DND-41 (cell line): ENCODE data around the gene CGA.

ENCODE experiments used
- ATAC-seq: fragments of 200-7000 bp; cut with Tn5 transposase; 3 replicates; pipeline ENCODE4 v1.9.1; 2021; ENCODE audit warnings: low read depth; ENCODE audit not compliant: insufficient read depth
- DNase-seq: peaks from one replicate; pipeline ENCODE4 v3.0.0-alpha.2; 2020
- H2AFZ ChIP-seq: 2 replicates; pipeline ENCODE4 v1.6.0; 2012; ENCODE audit warnings: low read depth, low read length
- H3K27ac ChIP-seq: 2 replicates; pipeline ENCODE4 v1.5.1; 2012; ENCODE audit warnings: low read length, inconsistent platforms
- H3K27me3 ChIP-seq: fragments of 200-600 bp; sonication (generic); 2 replicates; pipeline ENCODE4 v1.6.0; 2012; ENCODE audit warnings: low read length, mild to moderate bottlenecking, inconsistent platforms; ENCODE audit not compliant: insufficient read depth, poor library complexity
- H3K36me3 ChIP-seq: 2 replicates; pipeline ENCODE4 v1.5.1; 2012; ENCODE audit warnings: low read length, inconsistent platforms; ENCODE audit not compliant: insufficient read depth
- H3K4me1 ChIP-seq: 2 replicates; pipeline ENCODE4 v1.5.1; 2012; ENCODE audit warnings: mild to moderate bottlenecking, low read length; ENCODE audit not compliant: insufficient read depth
- H3K4me2 ChIP-seq: 2 replicates; pipeline ENCODE4 v1.6.0; 2012; ENCODE audit warnings: mild to moderate bottlenecking, moderate library complexity, low read length, inconsistent platforms; ENCODE audit not compliant: insufficient read depth
- H3K4me3 ChIP-seq, 2 experiments: fragments of 200-600 bp in 1 of 2; shearing (Covaris generic) in 1 of 2; 2 replicates each; pipeline ENCODE4 v1.5.1; 2012 to 2016; ENCODE audit warnings: inconsistent platforms in 2 of 2, low read length in 2 of 2, mild to moderate bottlenecking in 2 of 2, low read depth in 1 of 2, moderate library complexity in 1 of 2
- H3K79me2 ChIP-seq: 2 replicates; pipeline ENCODE4 v1.6.0; 2012; ENCODE audit warnings: low read length, inconsistent platforms; ENCODE audit not compliant: insufficient read depth
- H3K9ac ChIP-seq: 2 replicates; pipeline ENCODE4 v1.6.0; 2012; ENCODE audit warnings: low read depth, mild to moderate bottlenecking, inconsistent platforms, low read length, moderate library complexity
- H3K9me3 ChIP-seq: 2 replicates; pipeline ENCODE4 v1.5.1; 2012; ENCODE audit warnings: low read length, moderate library complexity, mild to moderate bottlenecking, inconsistent platforms; ENCODE audit not compliant: insufficient read depth, severe bottlenecking
- H4K20me1 ChIP-seq: 2 replicates; pipeline ENCODE4 v1.6.0; 2012; ENCODE audit warnings: low read length; ENCODE audit not compliant: insufficient read depth
- EZH2 ChIP-seq: IDR thresholded peaks from 3 replicates; pipeline ENCODE4 v1.6.1; 2012; ENCODE audit warnings: borderline replicate concordance, low read depth, mild to moderate bottlenecking, moderate library complexity, low read length, inconsistent platforms; ENCODE audit not compliant: severe bottlenecking
- TF ChIP-seq, protein P1 (sequence below): IDR thresholded peaks from 2 replicates; pipeline ENCODE4 v1.5.1; 2012; ENCODE audit warnings: borderline replicate concordance, low read length, moderate library complexity, mild to moderate bottlenecking; ENCODE audit not compliant: poor library complexity, severe bottlenecking; ENCODE audit errors: extremely low read depth

The CGA gene

DNA sequence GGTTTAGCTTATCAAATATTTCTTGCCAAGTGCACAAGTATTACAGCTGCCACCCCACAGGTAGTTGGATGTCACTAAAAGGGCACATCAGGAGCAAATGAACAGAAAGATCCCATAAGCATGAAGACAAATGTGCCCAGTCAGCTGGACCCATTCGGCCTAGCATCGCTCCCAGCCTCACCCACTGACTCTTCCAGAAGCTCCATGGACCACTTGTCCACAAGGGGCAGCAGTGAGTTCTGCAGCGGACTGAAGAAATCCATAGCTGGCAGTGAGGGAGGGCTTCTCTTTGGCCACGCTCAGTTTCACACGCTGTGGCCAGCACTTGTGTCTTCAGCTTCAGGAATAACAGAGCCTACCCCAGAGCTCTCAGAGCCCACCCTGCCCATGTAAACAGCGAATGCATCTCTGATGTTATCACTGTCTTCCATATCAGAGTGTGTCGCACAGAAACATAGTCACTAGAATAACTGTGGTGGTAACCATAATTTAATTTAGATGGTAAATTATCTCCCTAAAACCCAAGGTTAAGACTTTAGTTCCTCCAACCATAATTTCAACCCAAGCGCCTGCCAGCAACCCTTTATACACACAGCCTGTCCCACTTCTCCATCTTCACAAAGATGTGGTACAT, 15.8 kb downstream of the CGA start:
- ATAC-seq (peak; percentile 89), DNase-seq (peak; percentile 61)
- Histone ChIP-seq H2AFZ (no peak overlapping the region), H3K36me3 (no peaks in the 10 kb centered on the region), H3K4me2 (no peak overlapping the region), H3K9me3 (no peaks in the 10 kb centered on the region), H3K27ac (no peak overlapping the region), H3K4me1 (no peaks in the 10 kb centered on the region), H3K9ac (no peak overlapping the region), H4K20me1 (no peaks in the 10 kb centered on the region), H3K4me3 (no peak overlapping the region), H3K79me2 (no peaks in the 10 kb centered on the region), H3K27me3 (no peaks in the 10 kb centered on the region)
- TF ChIP-seq, protein P1, sequence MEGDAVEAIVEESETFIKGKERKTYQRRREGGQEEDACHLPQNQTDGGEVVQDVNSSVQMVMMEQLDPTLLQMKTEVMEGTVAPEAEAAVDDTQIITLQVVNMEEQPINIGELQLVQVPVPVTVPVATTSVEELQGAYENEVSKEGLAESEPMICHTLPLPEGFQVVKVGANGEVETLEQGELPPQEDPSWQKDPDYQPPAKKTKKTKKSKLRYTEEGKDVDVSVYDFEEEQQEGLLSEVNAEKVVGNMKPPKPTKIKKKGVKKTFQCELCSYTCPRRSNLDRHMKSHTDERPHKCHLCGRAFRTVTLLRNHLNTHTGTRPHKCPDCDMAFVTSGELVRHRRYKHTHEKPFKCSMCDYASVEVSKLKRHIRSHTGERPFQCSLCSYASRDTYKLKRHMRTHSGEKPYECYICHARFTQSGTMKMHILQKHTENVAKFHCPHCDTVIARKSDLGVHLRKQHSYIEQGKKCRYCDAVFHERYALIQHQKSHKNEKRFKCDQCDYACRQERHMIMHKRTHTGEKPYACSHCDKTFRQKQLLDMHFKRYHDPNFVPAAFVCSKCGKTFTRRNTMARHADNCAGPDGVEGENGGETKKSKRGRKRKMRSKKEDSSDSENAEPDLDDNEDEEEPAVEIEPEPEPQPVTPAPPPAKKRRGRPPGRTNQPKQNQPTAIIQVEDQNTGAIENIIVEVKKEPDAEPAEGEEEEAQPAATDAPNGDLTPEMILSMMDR, result peak; percentile 85
- no peak for TF ChIP-seq EZH2

- Histone ChIP-seq H2AFZ (no peak overlapping the region), H3K27ac (no peak overlapping the region), H3K9ac (no peak overlapping the region), H3K4me2 (no peak overlapping the region), H3K9me3 (no peaks in the 10 kb centered on the region), H3K79me2 (no peaks in the 10 kb centered on the region), H4K20me1 (no peaks in the 10 kb centered on the region), H3K4me3 (no peak overlapping the region), H3K36me3 (no peaks in the 10 kb centered on the region), H3K4me1 (no peaks in the 10 kb centered on the region), H3K27me3 (no peaks in the 10 kb centered on the region)
- ATAC-seq, result no peak
- TF ChIP-seq, protein P1, result no peak
- no peak for TF ChIP-seq EZH2
- DNase-seq, result no peak
These were observed 19.7 kb downstream of the CGA start for GRCh38 chr6:87075168-87075567.

- no peaks in the 10 kb centered on the region for H3K4me1 ChIP-seq
- H3K27me3 ChIP-seq, result no peaks in the 10 kb centered on the region
- H3K36me3 ChIP-seq, result no peaks in the 10 kb centered on the region
- H4K20me1 ChIP-seq, result no peaks in the 10 kb centered on the region
- H3K9ac ChIP-seq, result no peak overlapping the region
- no peaks in the 10 kb centered on the region for H3K79me2 ChIP-seq
- ATAC-seq (peak; percentile 24; the same call in 1 of the 3 replicates), DNase-seq (no peak)
- no peak overlapping the region for H3K27ac ChIP-seq
- TF ChIP-seq EZH2, result no peak
- TF ChIP-seq, protein P1, result no peak
- H3K4me3 ChIP-seq, result no peak overlapping the region
- no peak overlapping the region for H2AFZ ChIP-seq
- no peak overlapping the region for H3K4me2 ChIP-seq
- no peaks in the 10 kb centered on the region for H3K9me3 ChIP-seq
These were observed 20.7 kb downstream of the CGA start for GRCh38 chr6:87074101-87074621.
